ENCODE results near the gene TTC34.
"Not testable (repeated sequence)": the region's sequence is repeated elsewhere in the genome, so short reads cannot be mapped to it uniquely, and the experiment has no call there.

The TTC34 gene

GRCh38 chr1:2694796-2695195 lies 106.7 kb downstream of the TTC34 start:
- 74 to 100% methylated on average over 3 to 5 of the region's 9 CpGs for WGBS, 2 experiments

GRCh38 chr1:2690180-2690579 lies 111.3 kb downstream of the TTC34 start:
- not testable (repeated sequence) for H3K36me3 ChIP-seq (ENCODE audit: control insufficient read depth, insufficient read depth, low read length); H3K4me3 ChIP-seq (ENCODE audit: insufficient read depth, low read depth, low read length); H3K27ac ChIP-seq (ENCODE audit: insufficient read depth, low read depth, low read length, poor library complexity, severe bottlenecking); H3K4me1 ChIP-seq (ENCODE audit: control insufficient read depth, insufficient read depth, low read length); H3K9me3 ChIP-seq (ENCODE audit: control insufficient read depth, low read length); H3K27me3 ChIP-seq (ENCODE audit: control insufficient read depth, insufficient read depth, low read length, poor library complexity, severe bottlenecking)
- 33 to 51% methylated on average over 3 of the region's 10 CpGs for WGBS, 2 experiments

More at GRCh38 chr1:2694796-2695195, 106.7 kb downstream of the TTC34 start:
- not testable (repeated sequence) for H3K36me3 ChIP-seq (ENCODE audit: control insufficient read depth, insufficient read depth, low read length); H3K9me3 ChIP-seq (ENCODE audit: control insufficient read depth, low read length); H3K4me1 ChIP-seq (ENCODE audit: control insufficient read depth, insufficient read depth, low read length); H3K27me3 ChIP-seq (ENCODE audit: control insufficient read depth, insufficient read depth, low read length, poor library complexity, severe bottlenecking); H3K27ac ChIP-seq (ENCODE audit: insufficient read depth, low read depth, low read length, poor library complexity, severe bottlenecking); H3K4me3 ChIP-seq (ENCODE audit: insufficient read depth, low read depth, low read length)

GRCh38 chr1:2688336-2688665 lies 113.2 kb downstream of the TTC34 start:
- not testable (repeated sequence) for H3K27ac ChIP-seq (ENCODE audit: insufficient read depth, low read depth, low read length, poor library complexity, severe bottlenecking); H3K9me3 ChIP-seq (ENCODE audit: control insufficient read depth, low read length); H3K4me3 ChIP-seq (ENCODE audit: insufficient read depth, low read depth, low read length); H3K27me3 ChIP-seq (ENCODE audit: control insufficient read depth, insufficient read depth, low read length, poor library complexity, severe bottlenecking); H3K36me3 ChIP-seq (ENCODE audit: control insufficient read depth, insufficient read depth, low read length); H3K4me1 ChIP-seq (ENCODE audit: control insufficient read depth, insufficient read depth, low read length)
- WGBS, 2 experiments, result 78% methylated on average over 11 of the region's 11 CpGs

- not testable (repeated sequence) for H3K4me3 ChIP-seq (ENCODE audit: insufficient read depth, low read depth, low read length); H3K27me3 ChIP-seq (ENCODE audit: control insufficient read depth, insufficient read depth, low read length, poor library complexity, severe bottlenecking); H3K4me1 ChIP-seq (ENCODE audit: control insufficient read depth, insufficient read depth, low read length); H3K27ac ChIP-seq (ENCODE audit: insufficient read depth, low read depth, low read length, poor library complexity, severe bottlenecking); H3K36me3 ChIP-seq (ENCODE audit: control insufficient read depth, insufficient read depth, low read length); H3K9me3 ChIP-seq (ENCODE audit: control insufficient read depth, low read length)
- WGBS, 2 experiments, result 54 to 55% methylated on average over 15 to 16 of the region's 17 CpGs
Observed at GRCh38 chr1:2687638-2688335, 113.7 kb downstream of the TTC34 start.

- H3K36me3 ChIP-seq (ENCODE audit: control insufficient read depth, insufficient read depth, low read length); H3K27me3 ChIP-seq (ENCODE audit: control insufficient read depth, insufficient read depth, low read length, poor library complexity, severe bottlenecking): not testable (repeated sequence)
- 63 to 67% methylated on average over 13 to 14 of the region's 14 CpGs for WGBS, 2 experiments
Observed at GRCh38 chr1:2687174-2687591, 114.3 kb downstream of the TTC34 start.

GRCh38 chr1:2686091-2686863 lies 115.2 kb downstream of the TTC34 start:
- not testable (repeated sequence) for H3K27me3 ChIP-seq (ENCODE audit: control insufficient read depth, insufficient read depth, low read length, poor library complexity, severe bottlenecking); H3K27ac ChIP-seq (ENCODE audit: insufficient read depth, low read depth, low read length, poor library complexity, severe bottlenecking); H3K4me3 ChIP-seq (ENCODE audit: insufficient read depth, low read depth, low read length); H3K4me1 ChIP-seq (ENCODE audit: control insufficient read depth, insufficient read depth, low read length); H3K36me3 ChIP-seq (ENCODE audit: control insufficient read depth, insufficient read depth, low read length); H3K9me3 ChIP-seq (ENCODE audit: control insufficient read depth, low read length)
- 41 to 54% methylated on average over 9 to 13 of the region's 23 CpGs for WGBS, 2 experiments

More at GRCh38 chr1:2687174-2687591, 114.3 kb downstream of the TTC34 start:
- H3K4me1 ChIP-seq (ENCODE audit: control insufficient read depth, insufficient read depth, low read length); H3K27ac ChIP-seq (ENCODE audit: insufficient read depth, low read depth, low read length, poor library complexity, severe bottlenecking); H3K4me3 ChIP-seq (ENCODE audit: insufficient read depth, low read depth, low read length); H3K9me3 ChIP-seq (ENCODE audit: control insufficient read depth, low read length): not testable (repeated sequence)

- H3K9me3 ChIP-seq (ENCODE audit: control insufficient read depth, low read length); H3K36me3 ChIP-seq (ENCODE audit: control insufficient read depth, insufficient read depth, low read length); H3K27me3 ChIP-seq (ENCODE audit: control insufficient read depth, insufficient read depth, low read length, poor library complexity, severe bottlenecking); H3K27ac ChIP-seq (ENCODE audit: insufficient read depth, low read depth, low read length, poor library complexity, severe bottlenecking); H3K4me3 ChIP-seq (ENCODE audit: insufficient read depth, low read depth, low read length); H3K4me1 ChIP-seq (ENCODE audit: control insufficient read depth, insufficient read depth, low read length): not testable (repeated sequence)
- 27 to 41% methylated on average over 2 to 3 of the region's 8 CpGs for WGBS, 2 experiments
Observed at GRCh38 chr1:2685671-2686070, 115.8 kb downstream of the TTC34 start.

GRCh38 chr1:2684878-2685277 lies 116.6 kb downstream of the TTC34 start:
- H3K9me3 ChIP-seq (ENCODE audit: control insufficient read depth, low read length); H3K27me3 ChIP-seq (ENCODE audit: control insufficient read depth, insufficient read depth, low read length, poor library complexity, severe bottlenecking); H3K27ac ChIP-seq (ENCODE audit: insufficient read depth, low read depth, low read length, poor library complexity, severe bottlenecking); H3K4me1 ChIP-seq (ENCODE audit: control insufficient read depth, insufficient read depth, low read length); H3K4me3 ChIP-seq (ENCODE audit: insufficient read depth, low read depth, low read length); H3K36me3 ChIP-seq (ENCODE audit: control insufficient read depth, insufficient read depth, low read length): not testable (repeated sequence)
- WGBS, 2 experiments, result 43 to 58% methylated on average over 8 of the region's 9 CpGs

GRCh38 chr1:2684000-2684399 lies 117.5 kb downstream of the TTC34 start:
- H3K27ac ChIP-seq (ENCODE audit: insufficient read depth, low read depth, low read length, poor library complexity, severe bottlenecking); H3K27me3 ChIP-seq (ENCODE audit: control insufficient read depth, insufficient read depth, low read length, poor library complexity, severe bottlenecking); H3K36me3 ChIP-seq (ENCODE audit: control insufficient read depth, insufficient read depth, low read length); H3K9me3 ChIP-seq (ENCODE audit: control insufficient read depth, low read length); H3K4me1 ChIP-seq (ENCODE audit: control insufficient read depth, insufficient read depth, low read length); H3K4me3 ChIP-seq (ENCODE audit: insufficient read depth, low read depth, low read length): not testable (repeated sequence)
- WGBS, 2 experiments, result 56 to 57% methylated on average over 7 of the region's 7 CpGs

GRCh38 chr1:2683321-2683741 lies 118.2 kb downstream of the TTC34 start:
- not testable (repeated sequence) for H3K4me3 ChIP-seq (ENCODE audit: insufficient read depth, low read depth, low read length); H3K27ac ChIP-seq (ENCODE audit: insufficient read depth, low read depth, low read length, poor library complexity, severe bottlenecking); H3K9me3 ChIP-seq (ENCODE audit: control insufficient read depth, low read length); H3K36me3 ChIP-seq (ENCODE audit: control insufficient read depth, insufficient read depth, low read length); H3K4me1 ChIP-seq (ENCODE audit: control insufficient read depth, insufficient read depth, low read length); H3K27me3 ChIP-seq (ENCODE audit: control insufficient read depth, insufficient read depth, low read length, poor library complexity, severe bottlenecking)
- 47 to 50% methylated on average over 9 of the region's 9 CpGs for WGBS, 2 experiments
